Kidney (tissue), 14 donors: ENCODE results near the gene ARMC10. TPM values are rescaled to one million over a fixed set of nuclear protein-coding genes. Genes with fewer than 3 reads are reported as not detected.
"Not testable (repeated sequence)": the region's sequence is repeated elsewhere in the genome, so short reads cannot be mapped to it uniquely, and the experiment has no call there.

Experiments used
- DNase-seq, 5 donors: peaks; one replicate each; pipeline ENCODE4 v3.0.0-alpha.2; 2013 to 2020
- FAIRE-seq: peaks from 2 replicates; lab custom pipeline; 2012; peaks lifted over from hg19 to GRCh38; lab: Jason Lieb, UNC
- H3K27ac ChIP-seq, 2 donors: one replicate each; pipeline ENCODE4 v1.7.0; 2013; ENCODE audit warnings: low read depth in 2 of 2, low read length in 2 of 2, inconsistent platforms in 1 of 2
- H3K27me3 ChIP-seq: one replicate; pipeline ENCODE4 v1.7.1; 2013; ENCODE audit warnings: low read length, inconsistent platforms; ENCODE audit not compliant: control insufficient read depth, insufficient read depth
- H3K36me3 ChIP-seq, 3 donors: one replicate each; pipeline versions ENCODE4 v1.7.0 to v1.7.1; 2013; ENCODE audit warnings: low read length in 3 of 3, control low read depth in 1 of 3, inconsistent platforms in 1 of 3; ENCODE audit not compliant: insufficient read depth in 3 of 3, control insufficient read depth in 2 of 3
- H3K4me1 ChIP-seq, 3 donors: one replicate each; pipeline versions ENCODE4 v1.7.0 to v1.7.1; 2013; ENCODE audit warnings: low read length in 3 of 3, inconsistent platforms in 1 of 3, low read depth in 1 of 3; ENCODE audit not compliant: control insufficient read depth in 2 of 3, insufficient read depth in 2 of 3
- H3K4me3 ChIP-seq, 3 donors: one replicate each; pipeline versions ENCODE4 v1.7.0 to v1.8.1; 2013; ENCODE audit warnings: low read length in 3 of 3, control low read depth in 1 of 3, inconsistent platforms in 1 of 3
- H3K9ac ChIP-seq, 3 donors: one replicate each; pipeline versions ENCODE4 v1.7.0 to v1.7.1; 2013; ENCODE audit warnings: low read length in 3 of 3, control low read depth in 1 of 3, inconsistent platforms in 1 of 3
- H3K9me3 ChIP-seq, 3 donors: one replicate each; pipeline versions ENCODE4 v1.7.0 to v1.7.1; 2013; ENCODE audit warnings: low read length in 3 of 3, control low read depth in 1 of 3, inconsistent platforms in 1 of 3; ENCODE audit not compliant: control insufficient read depth in 2 of 3, insufficient read depth in 1 of 3
- CTCF ChIP-seq: IDR thresholded peaks from 3 replicates; pipeline ENCODE4 v1.5.1; 2012; ENCODE audit warnings: mild to moderate bottlenecking, moderate library complexity, borderline replicate concordance; ENCODE audit not compliant: insufficient read depth; ENCODE audit errors: extremely low read depth
- intact Hi-C: fragments of 100-400 bp; cut with DNase I; formaldehyde crosslinking; loops from one replicate; pipeline ENCODE4 v1.11.1; 2022
- polyA plus RNA-seq: library from polyadenylated mRNA; stranded (reverse); fragments of 350-450 nt; fragmentation: Illumina TruSeq; extraction: RNeasy Lipid Tissue Mini Kit (QIAGEN cat#74804); gene quantifications from one replicate; pipeline ENCODE4 v1.2.3, GENCODE V29; 2014; ENCODE audit warnings: low read depth, low replicate concordance; ENCODE audit not compliant: insufficient read depth
- total RNA-seq: library from RNA; stranded (reverse); fragmentation: NEBNext Ultra II Directional; extraction: Animal tissue kit (Norgen Biotek cat#: 25700); gene quantifications from one replicate; pipeline ENCODE4 v1.2.1, GENCODE V29; 2021
- donor health status: control.
- donor health status: control.
- donor health status: control.
- donor health status: control.
- donor health status: control.
- donor health status: DM: yes; HTN: yes; CAD: no.
- donor health status: Normal renal cell carcinoma (clear cell type).

The ARMC10 gene
- total and polyA plus RNA-seq, 2 donors from 2014 or later = 31.5 to 40.7 TPM

- no peak for TF ChIP-seq CTCF
- Histone ChIP-seq H3K9me3 (no peaks in the 10 kb centered on the region), H3K4me3 (no peak overlapping the region), H3K27ac (no peak overlapping the region), H3K36me3 (no peaks in the 10 kb centered on the region), H3K27me3 (no peaks in the 10 kb centered on the region), H3K4me1 (no peaks in the 10 kb centered on the region), H3K9ac (no peak overlapping the region)
- intact Hi-C loops = no loop called here
- peak in 1 of 5 donors; percentile 7 for DNase-seq
- FAIRE-seq = no peak
Measured at GRCh38 chr7:103048833-103049232, 26.1 kb upstream of the ARMC10 start.

- no peak overlapping the region for H3K27ac ChIP-seq
- no peaks in the 10 kb centered on the region for H3K4me1 ChIP-seq
- H3K9ac ChIP-seq = no peak overlapping the region
- no peak for TF ChIP-seq CTCF
- intact Hi-C loops = no loop called here
- no peak for FAIRE-seq
- no peaks in the 10 kb centered on the region for H3K9me3 ChIP-seq
- H3K27me3 ChIP-seq = no peaks in the 10 kb centered on the region
- no peak for DNase-seq
- no peaks in the 10 kb centered on the region for H3K36me3 ChIP-seq
- no peak overlapping the region for H3K4me3 ChIP-seq
Measured at GRCh38 chr7:103051519-103051918, 23.4 kb upstream of the ARMC10 start.

- FAIRE-seq, intact Hi-C loops: not testable (repeated sequence)
Measured at GRCh38 chr7:103056006-103056405, 18.9 kb upstream of the ARMC10 start.

GRCh38 chr7:103058122-103058521, 16.8 kb upstream of the ARMC10 start:
- FAIRE-seq (no peak), DNase-seq (no peak)
- intact Hi-C loops = no loop called here
- Histone ChIP-seq H3K4me3 (no peak overlapping the region), H3K9me3 (no peaks in the 10 kb centered on the region), H3K4me1 (no peaks in the 10 kb centered on the region), H3K27ac (no peak overlapping the region), H3K9ac (no peak overlapping the region), H3K36me3 (no peaks in the 10 kb centered on the region), H3K27me3 (no peaks in the 10 kb centered on the region)
- no peak for TF ChIP-seq CTCF

More at GRCh38 chr7:103056006-103056405, 18.9 kb upstream of the ARMC10 start:
- not testable (repeated sequence) for H3K27ac ChIP-seq, H3K4me1 ChIP-seq, DNase-seq, H3K36me3 ChIP-seq, H3K27me3 ChIP-seq, H3K9ac ChIP-seq, H3K9me3 ChIP-seq, H3K4me3 ChIP-seq
